Skeletal muscle tissue (tissue), 4 donors: ENCODE measurements around the gene EPHX1. TPM values are rescaled to one million over a fixed set of nuclear protein-coding genes. Genes with fewer than 3 reads are reported as not detected.
A peak's percentile ranks its signal among the peaks of the same experiment; 100 is the strongest.
"Not testable (repeated sequence)": the region's sequence is repeated elsewhere in the genome, so short reads cannot be mapped to it uniquely, and the experiment has no call there.

ENCODE experiments used
- H3K27ac ChIP-seq: one replicate; pipeline ENCODE4 v1.7.0; 2013; ENCODE audit warnings: mild to moderate bottlenecking, low read depth, low read length, inconsistent platforms
- H3K27me3 ChIP-seq, 3 donors: one replicate each; pipeline ENCODE4 v1.7.0; 2013; ENCODE audit warnings: low read length in 3 of 3; ENCODE audit not compliant: control insufficient read depth in 3 of 3, insufficient read depth in 3 of 3
- H3K36me3 ChIP-seq, 3 donors: one replicate each; pipeline ENCODE4 v1.7.0; 2013; ENCODE audit warnings: low read length in 3 of 3; ENCODE audit not compliant: control insufficient read depth in 3 of 3, insufficient read depth in 3 of 3
- H3K4me1 ChIP-seq, 3 donors: one replicate each; pipeline ENCODE4 v1.7.0; 2013; ENCODE audit warnings: low read length in 3 of 3, mild to moderate bottlenecking in 3 of 3; ENCODE audit not compliant: control insufficient read depth in 3 of 3, insufficient read depth in 3 of 3
- H3K4me3 ChIP-seq, 3 donors: one replicate each; pipeline ENCODE4 v1.7.0; 2013; ENCODE audit warnings: low read length in 3 of 3
- H3K9ac ChIP-seq, 3 donors: one replicate each; pipeline ENCODE4 v1.7.0; 2013; ENCODE audit warnings: low read length in 3 of 3, mild to moderate bottlenecking in 3 of 3, moderate library complexity in 2 of 3, low read depth in 1 of 3
- H3K9me3 ChIP-seq, 3 donors: one replicate each; pipeline ENCODE4 v1.7.0; 2013; ENCODE audit warnings: low read length in 3 of 3; ENCODE audit not compliant: control insufficient read depth in 3 of 3
- total RNA-seq: library from RNA; depleted of rRNA; stranded (reverse); fragments of >200 nt; gene quantifications from one replicate; pipeline ENCODE4 v1.2.3, GENCODE V29; 2014
- donor health status: Osteomylitis.

The EPHX1 gene
- total RNA-seq = 13.0 TPM

DNA sequence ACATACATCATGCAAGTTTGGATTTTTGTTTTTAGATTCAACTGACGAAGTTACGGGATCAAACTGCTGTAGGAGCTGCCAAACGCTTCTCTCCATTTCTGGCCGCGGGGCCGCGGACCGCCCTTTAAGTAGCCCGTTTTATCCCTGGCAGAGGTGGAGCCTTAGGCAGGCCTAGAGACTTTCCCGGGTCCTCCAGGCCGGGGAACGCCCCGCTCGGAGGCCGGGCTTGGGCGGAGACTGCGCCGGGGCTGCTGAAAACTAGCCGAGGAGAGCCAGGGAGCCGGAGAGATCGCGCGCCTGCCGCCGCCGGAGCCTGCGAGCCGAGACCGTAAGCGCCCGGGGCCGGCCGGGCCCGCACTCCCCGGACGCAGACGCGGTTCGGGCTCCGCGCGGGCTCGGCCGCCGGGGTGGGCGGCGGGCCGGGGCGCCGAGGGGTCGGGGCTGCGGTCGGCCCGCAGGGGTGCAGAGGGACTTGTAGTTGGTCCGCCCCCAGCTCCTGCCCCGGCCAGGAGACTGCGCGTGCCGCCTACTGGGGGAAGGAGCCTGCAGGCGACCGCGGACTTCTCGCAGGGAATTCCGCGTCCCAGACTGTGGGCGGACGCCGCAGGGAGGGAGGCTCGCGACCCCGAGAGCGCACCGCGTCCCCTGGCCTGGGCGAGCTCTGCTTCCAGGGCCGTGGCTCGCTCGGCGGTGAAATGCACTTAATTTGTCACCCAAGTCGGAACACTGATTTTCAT, at the start of gene EPHX1:
Gene EPHX1, plus strand, starts transcription at position 283 of the 737 bp plus-strand sequence. CDS start 18,606 bp downstream, outside the sequence.
- peaks cover 43 to 49% (median 48%) of the 10 kb centered on the region in 3 donors for H3K4me1 ChIP-seq

DNA sequence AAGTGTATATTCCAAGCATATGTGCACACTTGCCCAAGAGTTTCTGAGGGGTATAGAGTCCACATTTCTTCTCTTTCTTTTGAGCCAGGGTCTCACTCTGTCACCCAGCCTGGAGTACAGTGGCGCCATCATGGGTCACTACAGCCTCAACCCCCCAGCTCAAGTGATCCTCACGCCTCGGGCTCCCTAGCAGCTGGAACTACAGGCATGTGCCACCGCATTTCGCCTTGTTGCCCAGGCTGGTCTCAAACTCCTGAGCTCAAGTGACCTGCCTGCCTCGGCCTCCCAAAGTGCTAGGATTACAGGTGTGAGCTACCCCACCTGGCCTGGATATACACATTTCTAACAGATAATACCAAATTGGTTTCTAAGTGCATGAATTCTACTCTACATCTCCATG, 49.4 kb upstream of the EPHX1 start:
- H3K9ac ChIP-seq = no peak overlapping the region
- H3K27me3 ChIP-seq = no peaks in the 10 kb centered on the region
- H3K4me3 ChIP-seq = no peak overlapping the region
- H3K36me3 ChIP-seq = no peaks in the 10 kb centered on the region
- H3K9me3 ChIP-seq = no peaks in the 10 kb centered on the region
- no peak overlapping the region for H3K27ac ChIP-seq
- H3K4me1 ChIP-seq = peaks cover 18 to 31% (median 22%) of the 10 kb centered on the region in 3 donors

More for the DNA sequence above, at the start of gene EPHX1:
- Histone ChIP-seq H3K27me3 (no peaks in the 10 kb centered on the region), H3K9me3 (no peaks in the 10 kb centered on the region), H3K9ac (peak within 1 kb of the TSS; percentile 74 to 86 (median 80)), H3K27ac (peak within 1 kb of the TSS; percentile 61), H3K36me3 (no peaks in the 10 kb centered on the region), H3K4me3 (peak within 1 kb of the TSS; percentile 80 to 89 (median 86))

DNA sequence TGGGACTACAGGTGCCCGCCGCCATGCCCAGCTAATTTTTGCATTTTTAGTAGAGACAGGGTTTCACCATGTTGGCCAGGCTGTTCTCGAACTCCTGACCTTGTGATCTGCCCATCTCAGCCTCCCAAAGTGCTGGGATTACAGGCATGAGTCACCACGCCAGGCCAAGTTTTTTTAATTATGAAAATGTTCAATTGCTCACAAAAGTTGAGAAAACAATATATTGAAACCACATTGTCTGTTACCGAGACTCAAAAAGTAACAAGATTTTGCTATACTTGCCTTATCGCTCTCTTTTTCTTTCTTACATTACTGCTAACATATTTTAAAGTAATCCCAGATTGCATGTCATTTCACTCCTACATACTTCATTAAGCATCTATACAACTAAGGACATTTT, 48.5 kb upstream of the EPHX1 start:
- H3K9ac ChIP-seq, H3K36me3 ChIP-seq, H3K4me3 ChIP-seq, H3K9me3 ChIP-seq, H3K27me3 ChIP-seq, H3K27ac ChIP-seq: not testable (repeated sequence)
- peaks cover 18 to 28% (median 22%) of the 10 kb centered on the region in 3 donors for H3K4me1 ChIP-seq

DNA sequence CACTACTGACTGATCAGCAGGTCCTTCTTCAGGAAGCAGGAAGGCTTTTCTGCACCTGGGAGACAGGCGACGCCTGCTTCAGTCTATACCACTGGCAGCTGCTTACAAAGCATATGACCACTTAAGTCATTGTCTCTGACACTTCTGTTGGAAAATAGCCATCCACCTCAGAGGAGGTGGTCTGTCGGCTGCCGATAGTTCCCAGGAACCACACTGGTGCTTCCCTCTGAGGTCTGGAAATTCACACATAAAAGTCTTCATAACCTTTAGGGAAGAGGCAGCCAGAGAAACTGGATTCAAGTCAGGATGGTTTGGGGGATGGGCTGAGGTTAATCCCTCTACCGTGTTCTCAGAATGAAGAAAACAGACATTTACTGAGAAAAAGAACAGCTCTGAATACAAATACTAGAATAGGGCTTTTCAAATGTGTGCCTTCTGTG, 47.9 kb upstream of the EPHX1 start:
- Histone ChIP-seq H3K4me3 (no peak overlapping the region), H3K27me3 (no peaks in the 10 kb centered on the region), H3K9me3 (no peaks in the 10 kb centered on the region), H3K27ac (peak overlapping the region; percentile 55), H3K4me1 (peaks cover 24 to 34% (median 28%) of the 10 kb centered on the region in 3 donors), H3K9ac (no peak overlapping the region), H3K36me3 (no peaks in the 10 kb centered on the region)

DNA sequence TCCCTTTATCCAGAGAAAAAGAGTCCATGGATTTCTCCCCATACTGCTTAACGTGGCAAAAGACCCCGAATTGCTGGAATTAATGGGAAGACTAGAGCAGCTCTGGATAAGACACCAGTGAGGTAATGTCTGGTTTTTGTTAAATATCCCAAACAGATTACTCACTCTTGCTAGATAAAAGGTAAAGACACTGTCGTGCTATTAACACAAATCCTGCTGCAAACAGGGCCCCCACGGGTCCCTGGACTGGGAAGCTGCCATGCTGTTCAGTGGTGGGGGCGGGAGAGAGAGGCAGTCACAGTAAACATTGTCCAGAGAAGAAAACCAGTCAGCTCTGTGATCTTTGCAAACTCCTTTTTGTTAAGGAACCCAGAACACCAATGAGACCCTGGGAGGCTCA, 47.5 kb upstream of the EPHX1 start:
- H3K36me3 ChIP-seq = no peaks in the 10 kb centered on the region
- peak overlapping the region; percentile 55 for H3K27ac ChIP-seq
- no peaks in the 10 kb centered on the region for H3K27me3 ChIP-seq
- H3K4me1 ChIP-seq = peaks cover 28 to 38% (median 32%) of the 10 kb centered on the region in 3 donors
- H3K9ac ChIP-seq = no peak overlapping the region
- no peaks in the 10 kb centered on the region for H3K9me3 ChIP-seq
- no peak overlapping the region for H3K4me3 ChIP-seq

DNA sequence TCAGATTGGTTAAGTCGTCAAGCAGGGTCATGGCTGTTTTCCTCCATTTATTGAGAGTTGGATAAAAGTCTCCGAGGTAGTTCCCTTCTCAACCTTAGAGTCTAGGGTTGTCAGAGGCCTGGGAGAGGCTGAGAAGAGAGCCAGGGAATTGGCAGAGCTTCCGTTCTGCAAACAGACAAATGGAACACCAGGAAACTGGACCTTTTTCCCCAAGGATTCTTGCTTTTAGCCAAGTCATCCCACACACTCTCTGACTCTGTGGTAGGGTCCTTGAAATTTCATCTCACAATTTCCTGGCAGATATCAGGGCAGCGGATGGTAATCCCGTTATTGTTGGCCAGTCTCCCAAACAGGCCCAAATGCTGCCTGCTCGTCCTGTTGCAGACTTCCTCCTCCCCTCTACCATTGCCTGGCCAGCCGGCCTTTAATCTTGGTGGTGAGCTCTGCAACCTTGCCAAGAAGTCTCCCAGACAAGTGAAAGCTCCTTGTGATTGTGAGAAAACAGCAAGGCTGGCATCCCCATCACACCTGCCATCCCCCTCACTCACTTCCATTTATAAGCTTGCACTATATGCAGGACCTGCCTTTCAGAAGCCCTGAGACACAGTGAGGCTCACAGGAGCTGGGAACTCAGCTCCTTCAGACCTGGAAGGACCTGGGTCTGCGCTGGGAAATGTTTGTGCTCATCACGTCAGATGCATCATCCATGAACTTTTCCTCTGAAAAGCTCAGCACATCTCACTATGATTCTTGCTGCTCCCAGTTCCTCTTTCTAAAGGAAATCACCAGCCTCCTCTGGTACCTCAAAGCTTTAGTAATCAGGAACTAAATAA, 46.0 kb upstream of the EPHX1 start:
- Histone ChIP-seq H3K36me3 (no peaks in the 10 kb centered on the region), H3K9ac (no peak overlapping the region), H3K27ac (peak overlapping the region; percentile 23), H3K4me3 (no peak overlapping the region), H3K27me3 (no peaks in the 10 kb centered on the region), H3K9me3 (no peaks in the 10 kb centered on the region), H3K4me1 (peaks cover 42 to 47% (median 44%) of the 10 kb centered on the region in 3 donors)

DNA sequence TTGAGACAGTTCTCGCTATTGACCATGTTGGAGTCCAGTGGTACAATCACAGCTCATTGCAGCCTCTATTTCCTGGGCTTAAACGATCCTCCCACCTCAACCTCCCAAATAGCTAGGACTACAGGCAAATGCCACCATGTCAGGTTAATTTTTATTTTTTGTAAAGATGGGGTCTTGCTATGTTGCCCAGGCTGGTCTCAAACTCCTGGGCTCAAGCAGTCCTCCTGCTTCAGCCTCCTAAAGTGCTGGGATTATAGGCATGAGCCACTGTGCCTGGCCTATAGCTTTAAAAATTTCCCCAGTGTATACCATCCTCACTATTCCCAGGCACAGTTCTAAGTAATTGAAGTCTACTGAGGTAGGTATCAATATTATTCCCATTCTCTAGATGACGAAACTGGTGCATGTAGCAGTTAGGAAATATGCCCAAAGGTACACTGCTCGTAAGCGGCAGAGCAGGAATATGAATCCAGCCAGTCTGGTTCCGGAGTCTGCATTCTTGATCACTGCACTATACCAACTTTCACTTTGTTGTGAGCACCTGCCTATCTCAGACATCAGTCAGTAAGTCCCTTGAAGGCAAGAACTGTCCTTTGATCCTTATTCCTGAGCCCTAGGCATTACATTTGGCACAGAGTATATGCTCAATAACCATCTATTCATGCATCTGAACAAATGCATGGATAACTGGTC, 43.8 kb upstream of the EPHX1 start:
- Histone ChIP-seq H3K9me3 (no peaks in the 10 kb centered on the region), H3K27ac (peak overlapping the region; percentile 88), H3K27me3 (no peaks in the 10 kb centered on the region), H3K36me3 (no peaks in the 10 kb centered on the region), H3K4me3 (peak overlapping the region in 2 of 3 donors; percentile 54 to 62), H3K4me1 (peaks cover 42 to 47% (median 47%) of the 10 kb centered on the region in 3 donors), H3K9ac (peak overlapping the region in 1 of 3 donors; percentile 54)

DNA sequence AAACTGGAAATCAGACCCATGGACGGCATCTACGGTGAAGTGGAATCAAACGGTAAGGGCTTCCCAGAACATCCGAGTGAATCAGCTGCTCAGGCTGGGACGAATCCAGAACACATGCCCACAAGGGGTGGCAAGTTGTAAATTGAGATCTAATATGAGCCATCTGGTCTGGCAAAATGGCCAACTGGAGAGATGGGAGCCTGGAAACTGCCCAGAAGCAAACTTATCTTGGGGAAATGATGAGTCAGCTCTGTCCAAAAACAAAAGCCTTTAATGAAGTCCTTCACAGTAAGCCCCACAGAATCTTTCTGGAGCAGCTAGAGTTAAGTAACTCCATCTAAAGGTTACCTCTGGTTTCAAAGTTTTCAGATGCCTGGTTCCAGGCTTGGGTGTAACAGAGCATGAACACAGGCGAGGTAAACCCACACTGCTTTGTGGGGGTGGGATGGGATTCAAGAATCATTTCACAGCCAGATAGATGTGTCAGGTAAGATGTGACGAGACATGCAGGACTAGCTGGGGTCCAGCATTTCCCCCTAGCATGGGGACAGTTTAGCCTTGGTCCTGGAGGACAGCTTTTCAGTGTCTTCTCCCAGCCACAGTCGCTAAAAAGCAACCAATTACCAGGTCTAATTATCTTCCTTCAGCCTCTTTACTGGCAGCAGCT, 42.8 kb upstream of the EPHX1 start:
- H3K4me1 ChIP-seq = peaks cover 44 to 55% (median 50%) of the 10 kb centered on the region in 3 donors
- peak overlapping the region; percentile 88 for H3K27ac ChIP-seq
- peak overlapping the region; percentile 41 to 62 (median 54) for H3K4me3 ChIP-seq
- H3K36me3 ChIP-seq = no peaks in the 10 kb centered on the region
- H3K9me3 ChIP-seq = no peaks in the 10 kb centered on the region
- peak overlapping the region; percentile 34 to 65 (median 54) for H3K9ac ChIP-seq
- no peaks in the 10 kb centered on the region for H3K27me3 ChIP-seq
